Right lobe of liver (tissue), 4 donors: ENCODE measurements around the gene TSPO.

Source experiments
- CTCF ChIP-seq, 4 donors: fragments of 200-600 bp in 3 of 4; fragments of 450-650 bp in 1 of 4; IDR thresholded peaks; one replicate each; pipeline versions ENCODE4 v1.5.1 to v1.8.0; 2016 to 2022; ENCODE audit warnings: antibody characterized with exemption in 4 of 4, mild to moderate bottlenecking in 2 of 4
- POLR2A ChIP-seq: fragments of 450-650 bp; IDR thresholded peaks from one replicate; pipeline ENCODE4 v1.6.1; 2017; ENCODE audit warnings: antibody characterized with exemption, mild to moderate bottlenecking
- donor health status: DM: no; HTN: no; CAD: no.
- donor health status: DM: no; HTN: no; CAD: no.
- donor health status: DM: no; HTN: yes; CAD: no.

- TF ChIP-seq CTCF (IDR thresholded peaks at IDR 0.05), result no peak
- no peak for TF ChIP-seq POLR2A
Observed at GRCh38 chr22:43202756-43203410, 51.5 kb downstream of the TSPO start.
